Natural killer cell (primary cell): Measurements from ENCODE around the gene LSAMP. TPM values are rescaled to one million over a fixed set of nuclear protein-coding genes. Genes with fewer than 3 reads are reported as not detected.

ENCODE experiments used
- ATAC-seq, 3 donors: fragments of 150-1000 bp in 2 of 3; fragments of 200-7000 bp in 1 of 3; cut with Tn5 transposase; 1 replicate in 1 of 3; 2 replicates in 2 of 3; pipeline ENCODE4 v1.10.0; 2021; ENCODE audit warnings: mild to moderate bottlenecking in 2 of 3, moderate library complexity in 2 of 3
- DNase-seq, 2 donors: peaks; one replicate each; pipeline versions ENCODE4 v3.0.0 to v3.0.0-alpha.2; 2013 to 2021; ENCODE audit warnings: mixed read lengths in 1 of 2
- H3K27ac ChIP-seq: one replicate; pipeline ENCODE4 v1.5.1; 2013; ENCODE audit warnings: mild to moderate bottlenecking, low read length
- H3K27me3 ChIP-seq: one replicate; pipeline ENCODE4 v1.6.1; 2013; ENCODE audit warnings: low read length; ENCODE audit not compliant: control insufficient read depth, insufficient read depth
- H3K36me3 ChIP-seq: one replicate; pipeline ENCODE4 v1.6.1; 2013; ENCODE audit warnings: low read length; ENCODE audit not compliant: control insufficient read depth, insufficient read depth
- H3K4me1 ChIP-seq: one replicate; pipeline ENCODE4 v1.6.1; 2013; ENCODE audit warnings: low read length; ENCODE audit not compliant: control insufficient read depth, insufficient read depth
- H3K4me3 ChIP-seq: one replicate; pipeline ENCODE4 v1.5.1; 2013; ENCODE audit warnings: low read length
- H3K9me3 ChIP-seq: one replicate; pipeline ENCODE4 v1.6.1; 2013; ENCODE audit warnings: low read length; ENCODE audit not compliant: control insufficient read depth, insufficient read depth
- H3K27ac Mint-ChIP-seq, 2 donors: one replicate each; pipeline ENCODE4 v1.8.0; 2022; ENCODE audit warnings: mild to moderate bottlenecking in 2 of 2, mixed read lengths in 2 of 2, moderate library complexity in 1 of 2
- H3K27me3 Mint-ChIP-seq, 2 donors: one replicate each; pipeline ENCODE4 v1.8.0; 2022; ENCODE audit warnings: low read depth in 2 of 2, mixed read lengths in 2 of 2
- H3K36me3 Mint-ChIP-seq: one replicate; pipeline ENCODE4 v1.8.0; 2022; ENCODE audit warnings: mixed read lengths
- H3K4me1 Mint-ChIP-seq, 2 donors: one replicate each; pipeline ENCODE4 v1.8.0; 2022; ENCODE audit warnings: mixed read lengths in 2 of 2
- H3K4me3 Mint-ChIP-seq: one replicate; pipeline ENCODE4 v1.8.0; 2022; ENCODE audit warnings: mild to moderate bottlenecking, moderate library complexity, mixed read lengths
- H3K9me3 Mint-ChIP-seq, 2 donors: one replicate each; pipeline ENCODE4 v1.8.0; 2022; ENCODE audit warnings: mixed read lengths in 2 of 2
- WGBS: methylation state at CpG from one replicate; pipeline ENCODE4 v1.1.7; 2013; ENCODE audit warnings: missing lambda C conversion rate; ENCODE audit not compliant: insufficient coverage; 5-methylcytosine and 5-hydroxymethylcytosine counted together
- intact Hi-C: fragments of 100-400 bp; cut with micrococcal nuclease; formaldehyde crosslinking; loops from one replicate; pipeline ENCODE4 v1.14.2; 2022
- total RNA-seq, 4 donors: library from RNA; stranded (reverse); fragments of 120-200 nt in 1 of 4; gene quantifications; one replicate each; pipeline versions ENCODE4 v1.2.3 to v1.2.4, GENCODE V29; 2013 to 2022
- TF ChIP-seq, protein P1 (sequence below): fragments of 200-600 bp; IDR thresholded peaks from one replicate; pipeline ENCODE4 v1.8.0; 2022; ENCODE audit warnings: antibody characterized with exemption

Gene LSAMP
- total RNA-seq, 3 donors from 2014 or later (not counting 1 experiment from before 2014, with no cell fraction given): not detected

DNA sequence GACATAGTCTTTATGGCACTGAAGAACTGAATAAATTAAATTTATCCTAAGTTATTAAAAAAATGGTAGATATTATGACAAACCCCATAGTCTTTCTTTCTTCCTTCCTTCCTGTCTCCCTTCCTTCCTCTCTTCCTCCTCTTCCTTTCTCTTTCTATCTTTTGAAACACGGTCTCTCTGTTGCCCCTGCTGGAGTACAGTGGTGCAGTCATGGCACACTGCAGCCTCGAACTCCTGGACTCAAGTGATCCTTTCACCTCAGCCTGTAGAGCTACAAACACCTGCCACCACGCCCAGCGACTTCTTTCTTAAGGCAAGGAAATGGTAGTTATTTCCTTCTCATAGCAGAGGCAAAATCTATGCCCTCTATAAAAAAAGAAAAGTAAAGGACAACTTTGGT lies 467.4 kb downstream of the LSAMP start:
- no peaks in the 10 kb centered on the region for H3K4me1 Mint-ChIP-seq
- TF ChIP-seq, protein P1, sequence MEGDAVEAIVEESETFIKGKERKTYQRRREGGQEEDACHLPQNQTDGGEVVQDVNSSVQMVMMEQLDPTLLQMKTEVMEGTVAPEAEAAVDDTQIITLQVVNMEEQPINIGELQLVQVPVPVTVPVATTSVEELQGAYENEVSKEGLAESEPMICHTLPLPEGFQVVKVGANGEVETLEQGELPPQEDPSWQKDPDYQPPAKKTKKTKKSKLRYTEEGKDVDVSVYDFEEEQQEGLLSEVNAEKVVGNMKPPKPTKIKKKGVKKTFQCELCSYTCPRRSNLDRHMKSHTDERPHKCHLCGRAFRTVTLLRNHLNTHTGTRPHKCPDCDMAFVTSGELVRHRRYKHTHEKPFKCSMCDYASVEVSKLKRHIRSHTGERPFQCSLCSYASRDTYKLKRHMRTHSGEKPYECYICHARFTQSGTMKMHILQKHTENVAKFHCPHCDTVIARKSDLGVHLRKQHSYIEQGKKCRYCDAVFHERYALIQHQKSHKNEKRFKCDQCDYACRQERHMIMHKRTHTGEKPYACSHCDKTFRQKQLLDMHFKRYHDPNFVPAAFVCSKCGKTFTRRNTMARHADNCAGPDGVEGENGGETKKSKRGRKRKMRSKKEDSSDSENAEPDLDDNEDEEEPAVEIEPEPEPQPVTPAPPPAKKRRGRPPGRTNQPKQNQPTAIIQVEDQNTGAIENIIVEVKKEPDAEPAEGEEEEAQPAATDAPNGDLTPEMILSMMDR: no peak
- peaks cover 18 to 19% of the 10 kb centered on the region in 2 donors for H3K9me3 Mint-ChIP-seq
- H3K27me3 Mint-ChIP-seq: no peaks in the 10 kb centered on the region
- Histone ChIP-seq H3K27ac (no peak overlapping the region), H3K4me1 (no peaks in the 10 kb centered on the region), H3K27me3 (no peaks in the 10 kb centered on the region), H3K9me3 (peaks cover 2% of the 10 kb centered on the region), H3K4me3 (no peak overlapping the region), H3K36me3 (no peaks in the 10 kb centered on the region)
- 93% methylated on average over 4 of the region's 4 CpGs for WGBS
- H3K27ac Mint-ChIP-seq: no peak overlapping the region
- DNase-seq: no peak
- intact Hi-C loops: no loop called here
- no peak for ATAC-seq
- no peak overlapping the region for H3K4me3 Mint-ChIP-seq
- no peaks in the 10 kb centered on the region for H3K36me3 Mint-ChIP-seq

DNA sequence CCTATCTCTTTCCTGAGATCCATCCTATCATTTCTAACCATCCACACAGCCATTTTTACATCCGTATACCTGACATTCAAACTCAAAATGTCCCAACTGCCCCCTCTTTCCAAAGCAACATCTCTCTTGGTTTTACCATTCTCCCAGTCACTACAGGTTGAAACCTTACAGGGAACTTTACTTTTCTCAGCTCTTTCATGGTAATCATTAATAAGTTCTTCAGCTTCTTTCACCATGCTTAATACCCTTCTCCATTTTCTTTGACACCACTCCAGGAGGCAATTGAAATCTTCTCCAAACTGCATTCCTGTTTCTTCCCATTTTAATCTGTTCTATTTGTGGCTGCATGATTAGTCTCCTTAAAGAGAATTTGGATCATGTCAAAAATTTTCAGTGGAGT lies 469.5 kb downstream of the LSAMP start:
- Histone ChIP-seq H3K9me3 (peaks cover 2% of the 10 kb centered on the region), H3K4me3 (no peak overlapping the region), H3K27me3 (no peaks in the 10 kb centered on the region), H3K36me3 (no peaks in the 10 kb centered on the region), H3K27ac (no peak overlapping the region), H3K4me1 (no peaks in the 10 kb centered on the region)
- ATAC-seq (no peak), DNase-seq (no peak)
- intact Hi-C loops: no loop called here
- H3K9me3 Mint-ChIP-seq: peaks cover 15 to 16% of the 10 kb centered on the region in 2 donors
- 76% methylated on average over 1 of the region's 1 CpG for WGBS
- no peak overlapping the region for H3K4me3 Mint-ChIP-seq
- no peak overlapping the region for H3K27ac Mint-ChIP-seq
- TF ChIP-seq, protein P1: no peak
- no peaks in the 10 kb centered on the region for H3K4me1 Mint-ChIP-seq
- no peaks in the 10 kb centered on the region for H3K36me3 Mint-ChIP-seq
- H3K27me3 Mint-ChIP-seq: no peaks in the 10 kb centered on the region

DNA sequence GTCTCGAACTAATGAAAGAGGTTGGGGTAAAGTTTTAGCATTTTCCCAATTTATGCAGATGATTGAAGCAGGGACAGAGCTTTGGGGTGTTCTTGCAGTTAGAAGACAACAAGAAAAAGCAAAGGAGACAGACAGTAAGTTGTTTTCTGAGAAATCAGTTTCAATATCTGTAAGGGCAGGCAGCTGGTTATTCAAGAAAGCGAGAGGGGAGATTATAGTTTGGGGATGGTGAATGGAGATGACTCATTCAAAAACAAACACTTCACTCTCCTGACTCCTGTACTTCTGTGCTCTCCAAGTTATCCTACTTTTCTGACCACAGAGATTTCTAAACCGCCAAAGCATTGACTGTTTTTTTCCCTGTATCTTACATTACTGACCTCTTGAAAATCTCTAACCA lies 469.9 kb downstream of the LSAMP start:
- Mint-ChIP-seq H3K36me3 (no peaks in the 10 kb centered on the region), H3K27me3 (no peaks in the 10 kb centered on the region), H3K4me3 (no peak overlapping the region), H3K27ac (no peak overlapping the region), H3K4me1 (no peaks in the 10 kb centered on the region), H3K9me3 (peaks cover 15 to 18% of the 10 kb centered on the region in 2 donors)
- Histone ChIP-seq H3K36me3 (no peaks in the 10 kb centered on the region), H3K4me1 (no peaks in the 10 kb centered on the region), H3K9me3 (peaks cover 2% of the 10 kb centered on the region), H3K27ac (no peak overlapping the region), H3K27me3 (no peaks in the 10 kb centered on the region), H3K4me3 (no peak overlapping the region)
- 96% methylated on average over 2 of the region's 3 CpGs for WGBS
- no peak for DNase-seq
- TF ChIP-seq, protein P1: no peak
- ATAC-seq: no peak
- intact Hi-C loops: no loop called here

DNA sequence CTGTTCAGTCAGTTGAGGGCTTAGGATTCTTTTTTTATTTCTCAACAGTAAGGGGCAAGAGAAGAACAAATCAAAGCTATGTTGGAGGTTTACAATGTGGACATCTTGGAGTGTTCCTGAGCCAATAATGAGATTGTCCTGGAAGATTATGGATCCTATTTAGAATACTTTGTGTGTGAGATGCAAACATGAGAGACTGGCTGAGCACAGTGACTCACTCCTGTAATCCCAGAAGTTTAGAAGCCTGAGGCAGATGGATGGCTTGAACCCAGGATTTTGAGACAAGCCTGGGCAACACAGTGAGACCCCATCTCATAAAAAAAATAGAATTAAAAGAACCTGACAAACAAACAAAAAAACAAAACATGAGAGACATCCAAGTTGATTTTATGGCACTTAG lies 470.3 kb downstream of the LSAMP start:
- Histone ChIP-seq H3K4me3 (no peak overlapping the region), H3K4me1 (no peaks in the 10 kb centered on the region), H3K27ac (no peak overlapping the region), H3K9me3 (peaks cover 2% of the 10 kb centered on the region), H3K27me3 (no peaks in the 10 kb centered on the region), H3K36me3 (no peaks in the 10 kb centered on the region)
- DNase-seq (no peak), ATAC-seq (no peak)
- intact Hi-C loops: no loop called here
- H3K9me3 Mint-ChIP-seq: peaks cover 15 to 18% of the 10 kb centered on the region in 2 donors
- H3K27me3 Mint-ChIP-seq: no peaks in the 10 kb centered on the region
- no peak overlapping the region for H3K4me3 Mint-ChIP-seq
- H3K27ac Mint-ChIP-seq: no peak overlapping the region
- H3K36me3 Mint-ChIP-seq: no peaks in the 10 kb centered on the region
- no peaks in the 10 kb centered on the region for H3K4me1 Mint-ChIP-seq
- TF ChIP-seq, protein P1: no peak
